HG02798 (cell line): ENCODE results near the gene KRT32.

Experiments
- ATAC-seq: cut with Tn5 transposase; IDR thresholded peaks from one replicate; pipeline ENCODE4 v1.9.1; 2021; ENCODE audit warnings: mild to moderate bottlenecking; ENCODE audit not compliant: unreplicated experiment, poor library complexity

KRT32 gene

GRCh38 chr17:41466988-41467387 lies at the start of gene KRT32:
Gene KRT32, minus strand, starts transcription at chr17:41467386. Its CDS starts 61 bp downstream, at chr17:41467325.
- ATAC-seq, result no peak

GRCh38 chr17:41516830-41517283 lies 49.7 kb upstream of the KRT32 start:
- no peak for ATAC-seq

GRCh38 chr17:41516147-41516829 lies 49.1 kb upstream of the KRT32 start:
- ATAC-seq, result no peak

GRCh38 chr17:41513168-41513547 lies 46.0 kb upstream of the KRT32 start:
- no peak for ATAC-seq

GRCh38 chr17:41512546-41513167 lies 45.5 kb upstream of the KRT32 start:
- no peak for ATAC-seq

GRCh38 chr17:41511716-41512115 lies 44.5 kb upstream of the KRT32 start:
- ATAC-seq, result no peak

- no peak for ATAC-seq
Measured at GRCh38 chr17:41511116-41511515, 43.9 kb upstream of the KRT32 start.

GRCh38 chr17:41510251-41511065 lies 43.3 kb upstream of the KRT32 start:
- ATAC-seq, result no peak

- ATAC-seq, result no peak
Measured at GRCh38 chr17:41507315-41507880, 40.2 kb upstream of the KRT32 start.

GRCh38 chr17:41505809-41506767 lies 38.9 kb upstream of the KRT32 start:
- ATAC-seq, result no peak

GRCh38 chr17:41505007-41505808 lies 38.0 kb upstream of the KRT32 start, which contains the start of gene KRT13:
Gene KRT13, minus strand, starts transcription at chr17:41505612. Its CDS starts 62 bp downstream, at chr17:41505550.
- no peak for ATAC-seq

GRCh38 chr17:41504246-41504977 lies 37.2 kb upstream of the KRT32 start:
- no peak for ATAC-seq

- ATAC-seq, result no peak
Measured at GRCh38 chr17:41503202-41503601, 36.0 kb upstream of the KRT32 start.

GRCh38 chr17:41500131-41500911 lies 33.1 kb upstream of the KRT32 start:
- no peak for ATAC-seq

GRCh38 chr17:41499714-41500113 lies 32.5 kb upstream of the KRT32 start:
- ATAC-seq, result no peak

- ATAC-seq, result no peak
Measured at GRCh38 chr17:41498276-41498675, 31.1 kb upstream of the KRT32 start.

- peak; percentile 53 for ATAC-seq
Measured at GRCh38 chr17:41496803-41497484, 29.8 kb upstream of the KRT32 start.
